A549 (cell line): ENCODE measurements around the gene PSRC1. TPM values are rescaled to one million over a fixed set of nuclear protein-coding genes. Genes with fewer than 3 reads are reported as not detected.

Experiments used
- ATAC-seq, 2 experiments: fragments of 200-7000 bp in 1 of 2; fragments of >200 bp in 1 of 2; cut with Nextera tagmentation in 1 of 2; cut with Tn5 transposase in 1 of 2; 3 replicates each; pipeline versions ENCODE4 v1.8.0 to v1.9.1; 2018 to 2020; ENCODE audit warnings: mild to moderate bottlenecking in 1 of 2, moderate library complexity in 1 of 2
- CTCF ChIA-PET: fragments of 300-600 bp; sonication (Branson Sonifier 250); formaldehyde crosslinking; extraction: SDS; loops from one replicate; lab custom pipeline; 2021; ENCODE audit warnings: antibody characterized with exemption, inconsistent platforms; lab: Yijun Ruan, JAX
- POLR2A ChIA-PET: fragments of 350-600 bp; formaldehyde crosslinking; extraction: SDS; loops from one replicate; lab custom pipeline; 2021; ENCODE audit warnings: antibody characterized with exemption, inconsistent platforms; lab: Yijun Ruan, JAX
- DNase-seq, 2 experiments: peaks; one replicate each; pipeline versions ENCODE4 v3.0.0 to v3.0.0-alpha.2; 2011 to 2016; ENCODE audit warnings: low read depth in 1 of 2, low spot score in 1 of 2
- FAIRE-seq: peaks from 2 replicates; lab custom pipeline; 2011; peaks lifted over from hg19 to GRCh38; lab: Jason Lieb, UNC
- H3K27ac ChIP-seq, 2 experiments: fragments of >200 bp; sonication (Bioruptor Twin); formaldehyde crosslinking; 3 replicates each; pipeline ENCODE4 v1.5.1; 2016 to 2017
- H3K4me1 ChIP-seq: fragments of >200 bp; sonication (Bioruptor Twin); formaldehyde crosslinking; 3 replicates; pipeline ENCODE4 v1.6.1; 2016
- H3K4me2 ChIP-seq: fragments of >200 bp; sonication (Bioruptor Twin); formaldehyde crosslinking; 3 replicates; pipeline ENCODE4 v1.6.1; 2016
- H3K4me3 ChIP-seq: fragments of >200 bp; sonication (Bioruptor Twin); formaldehyde crosslinking; 3 replicates; pipeline ENCODE4 v1.5.1; 2016
- H3K9me3 ChIP-seq: fragments of >200 bp; sonication (Bioruptor Twin); formaldehyde crosslinking; 3 replicates; pipeline ENCODE4 v1.6.1; 2016
- BCL3 ChIP-seq: fragments of >200 bp; sonication (Bioruptor Twin); formaldehyde crosslinking; IDR thresholded peaks from 3 replicates; pipeline ENCODE4 v1.6.1; 2016
- CBX8 ChIP-seq: fragments of 200-600 bp; sonication (generic); IDR thresholded peaks from 2 replicates; pipeline ENCODE4 v1.6.1; 2016
- CHD4 ChIP-seq: fragments of 200-600 bp; sonication (generic); IDR thresholded peaks from 2 replicates; pipeline ENCODE4 v1.6.1; 2016; ENCODE audit warnings: antibody characterized with exemption, mild to moderate bottlenecking, borderline replicate concordance
- EHMT2 ChIP-seq: fragments of 200-600 bp; sonication (generic); IDR thresholded peaks from 2 replicates; pipeline ENCODE4 v1.6.1; 2016; ENCODE audit warnings: antibody characterized with exemption, low read depth, mild to moderate bottlenecking, moderate library complexity
- ELK1 ChIP-seq: fragments of 150-350 bp; IDR thresholded peaks from 2 replicates; pipeline ENCODE4 v1.6.1; 2014; ENCODE audit warnings: low read depth, mild to moderate bottlenecking, low read length
- FOSB ChIP-seq: fragments of 250-450 bp; sonication (Bioruptor Pico); IDR thresholded peaks from 2 replicates; pipeline ENCODE4 v1.5.0; 2020; ENCODE audit warnings: mild to moderate bottlenecking, moderate library complexity
- HEYL ChIP-seq: fragments of 250-450 bp; sonication (Bioruptor Pico); IDR thresholded peaks from 2 replicates; pipeline ENCODE4 v1.8.0; 2021; ENCODE audit warnings: mild to moderate bottlenecking, moderate library complexity
- HOXB13 ChIP-seq: fragments of 250-450 bp; sonication (Bioruptor Pico); IDR thresholded peaks from 2 replicates; pipeline ENCODE4 v1.5.0; 2020; ENCODE audit warnings: low read depth, mild to moderate bottlenecking, moderate library complexity
- JUN ChIP-seq, 2 experiments: fragments of >200 bp; sonication (Bioruptor Twin); formaldehyde crosslinking; IDR thresholded peaks; 2 replicates in 1 of 2; 3 replicates in 1 of 2; pipeline ENCODE4 v1.6.1; 2016 to 2017
- JUNB ChIP-seq: fragments of >200 bp; sonication (Bioruptor Twin); formaldehyde crosslinking; IDR thresholded peaks from 2 replicates; pipeline ENCODE4 v1.6.1; 2016
- KDM1A ChIP-seq: fragments of 200-600 bp; sonication (generic); IDR thresholded peaks from 2 replicates; pipeline ENCODE4 v1.6.1; 2016; ENCODE audit warnings: low read depth, mild to moderate bottlenecking
- KDM5A ChIP-seq: fragments of 200-600 bp; sonication (generic); IDR thresholded peaks from 2 replicates; pipeline ENCODE4 v1.6.1; 2016; ENCODE audit warnings: antibody characterized with exemption, mild to moderate bottlenecking
- MYC ChIP-seq: IDR thresholded peaks from 2 replicates; pipeline ENCODE4 v1.6.1; 2012; ENCODE audit warnings: mild to moderate bottlenecking, inconsistent platforms, low read length, improper control_type of control experiment, borderline replicate concordance
- NFE2L2 ChIP-seq: fragments of 150-350 bp; conservative IDR thresholded peaks from 2 replicates; pipeline ENCODE4 v1.6.1; 2014; ENCODE audit warnings: low read length
- NR3C1 ChIP-seq: fragments of >200 bp; sonication (Bioruptor Twin); formaldehyde crosslinking; IDR thresholded peaks from 3 replicates; pipeline ENCODE4 v1.6.1; 2017
- POLR2AphosphoS2 ChIP-seq: conservative IDR thresholded peaks from 2 replicates; pipeline ENCODE4 v1.6.1; 2012; ENCODE audit warnings: low read length, improper control_type of control experiment, inconsistent platforms
- RAD21 ChIP-seq, 2 experiments: fragments of >200 bp in 1 of 2; sonication (Bioruptor Twin) in 1 of 2; formaldehyde crosslinking in 1 of 2; IDR thresholded peaks in 1 of 2; conservative IDR thresholded peaks in 1 of 2; 2 replicates in 1 of 2; 3 replicates in 1 of 2; pipeline ENCODE4 v1.6.1; 2012 to 2018; ENCODE audit warnings: inconsistent platforms in 1 of 2
- RFX5 ChIP-seq: fragments of 450-650 bp; IDR thresholded peaks from 2 replicates; pipeline ENCODE4 v1.7.1; 2014; ENCODE audit warnings: antibody characterized with exemption, mild to moderate bottlenecking, moderate library complexity
- SMC3 ChIP-seq: fragments of >200 bp; sonication (Bioruptor Twin); formaldehyde crosslinking; IDR thresholded peaks from 3 replicates; pipeline ENCODE4 v1.6.1; 2018; ENCODE audit warnings: inconsistent platforms
- ZC3H11A ChIP-seq: fragments of 450-650 bp; IDR thresholded peaks from 2 replicates; pipeline ENCODE4 v1.6.1; 2014; ENCODE audit warnings: antibody characterized with exemption, mild to moderate bottlenecking
- ZSCAN20 ChIP-seq: fragments of 250-450 bp; sonication (Bioruptor Pico); IDR thresholded peaks from 2 replicates; pipeline ENCODE4 v1.8.0; 2022; ENCODE audit warnings: mild to moderate bottlenecking, moderate library complexity
- WGBS: methylation state at CpG from one replicate; pipeline ENCODE4 v1.1.6; 2017; ENCODE audit errors: missing lambda C conversion rate; 5-methylcytosine and 5-hydroxymethylcytosine counted together
- polyA plus RNA-seq, 4 experiments: library from polyadenylated mRNA; depleted of rRNA in 3 of 4; stranded (reverse); fragments of >200 nt; fragmentation: RNase III in 1 of 4; extraction: RNeasy Plus Mini Kit Qiagen cat#74134 plus additional on column Dnase treatment in 1 of 4; gene quantifications; 2 replicates in 3 of 4; 3 replicates in 1 of 4; pipeline ENCODE4 v1.2.3, GENCODE V29; 2011 to 2017
- TF ChIP-seq, protein P1 (sequence below): IDR thresholded peaks from 2 replicates; pipeline ENCODE4 v1.6.1; 2012
- TF ChIP-seq, protein P2 (sequence below): IDR thresholded peaks from 2 replicates; pipeline ENCODE4 v1.6.1; 2012
- TF ChIP-seq, protein P3 (sequence below): fragments of 250-450 bp; sonication (Bioruptor Pico); IDR thresholded peaks from 2 replicates; pipeline ENCODE4 v1.5.0; 2021; ENCODE audit warnings: mild to moderate bottlenecking, moderate library complexity, borderline replicate concordance
- TF ChIP-seq, protein P4 (sequence below): fragments of 200-600 bp; sonication (generic); IDR thresholded peaks from 2 replicates; pipeline ENCODE4 v1.6.1; 2016; ENCODE audit warnings: antibody characterized with exemption, mild to moderate bottlenecking, moderate library complexity

Gene PSRC1
- polyA plus RNA-seq, 2 of the 4 experiments (the other 2 are of a cell fraction): 15.3 to 21.5 TPM

- TF ChIP-seq RAD21 (conservative IDR thresholded peaks at IDR 0.05 in 1 of 2, IDR thresholded peaks at IDR 0.05 in 1 of 2): no peak
- TF ChIP-seq FOSB (CRISPR knock-in tag): no peak
- no peak for TF ChIP-seq KDM1A
- TF ChIP-seq JUN (IDR thresholded peaks at IDR 0.05): no peak
- TF ChIP-seq CHD4: no peak
- TF ChIP-seq EHMT2: no peak
- TF ChIP-seq, protein P1, sequence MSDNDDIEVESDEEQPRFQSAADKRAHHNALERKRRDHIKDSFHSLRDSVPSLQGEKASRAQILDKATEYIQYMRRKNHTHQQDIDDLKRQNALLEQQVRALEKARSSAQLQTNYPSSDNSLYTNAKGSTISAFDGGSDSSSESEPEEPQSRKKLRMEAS: no peak
- TF ChIP-seq JUNB: no peak
Observed at GRCh38 chr1:109272831-109273547, 10.0 kb downstream of the PSRC1 start (continued).

GRCh38 chr1:109272021-109272799, 10.7 kb downstream of the PSRC1 start:
- Histone ChIP-seq H3K4me3 (no peak overlapping the region), H3K9me3 (no peaks in the 10 kb centered on the region), H3K4me1 (peaks cover 45% of the 10 kb centered on the region), H3K27ac (peak overlapping the region; percentile 95 to 99), H3K4me2 (no peak overlapping the region)
- ATAC-seq: no peak
- CTCF ChIA-PET: interaction anchor here (0.6 to 1.7 kb wide), 2 partner anchors 126 to 239 kb away, joined by 3 to 9 read pairs; partner anchors contain the start of gene SORT1
- DNase-seq: no peak
- no peak for TF ChIP-seq KDM5A
- TF ChIP-seq ZSCAN20: no peak
- TF ChIP-seq RFX5: no peak
- no peak for TF ChIP-seq CHD4
- POLR2A ChIA-PET: no interaction called here
- FAIRE-seq: no peak
- WGBS: 85% methylated on average over 7 of the region's 13 CpGs

- POLR2A ChIA-PET: no interaction called here
- no peak overlapping the region for H3K4me3 ChIP-seq
- peak overlapping the region in 1 of 2 experiments; percentile 99; a peak in 2 of 6 replicates for H3K27ac ChIP-seq
- no peaks in the 10 kb centered on the region for H3K9me3 ChIP-seq
- no peak for ATAC-seq
- no peak for DNase-seq
- peaks cover 37% of the 10 kb centered on the region for H3K4me1 ChIP-seq
- 60% methylated on average over 1 of the region's 6 CpGs for WGBS
- CTCF ChIA-PET: no interaction called here
- no peak for FAIRE-seq
- H3K4me2 ChIP-seq: no peak overlapping the region
- TF ChIP-seq NR3C1: no peak
- no peak for TF ChIP-seq ZC3H11A
- TF ChIP-seq KDM5A: no peak
- TF ChIP-seq RFX5: no peak
- TF ChIP-seq, protein P2, sequence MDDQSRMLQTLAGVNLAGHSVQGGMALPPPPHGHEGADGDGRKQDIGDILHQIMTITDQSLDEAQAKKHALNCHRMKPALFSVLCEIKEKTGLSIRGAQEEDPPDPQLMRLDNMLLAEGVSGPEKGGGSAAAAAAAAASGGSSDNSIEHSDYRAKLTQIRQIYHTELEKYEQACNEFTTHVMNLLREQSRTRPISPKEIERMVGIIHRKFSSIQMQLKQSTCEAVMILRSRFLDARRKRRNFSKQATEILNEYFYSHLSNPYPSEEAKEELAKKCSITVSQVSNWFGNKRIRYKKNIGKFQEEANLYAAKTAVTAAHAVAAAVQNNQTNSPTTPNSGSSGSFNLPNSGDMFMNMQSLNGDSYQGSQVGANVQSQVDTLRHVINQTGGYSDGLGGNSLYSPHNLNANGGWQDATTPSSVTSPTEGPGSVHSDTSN: no peak
- TF ChIP-seq BCL3: no peak
- no peak for TF ChIP-seq HOXB13 (CRISPR knock-in tag)
- no peak for TF ChIP-seq POLR2AphosphoS2
- TF ChIP-seq HEYL (CRISPR knock-in tag): no peak
- TF ChIP-seq, protein P3, sequence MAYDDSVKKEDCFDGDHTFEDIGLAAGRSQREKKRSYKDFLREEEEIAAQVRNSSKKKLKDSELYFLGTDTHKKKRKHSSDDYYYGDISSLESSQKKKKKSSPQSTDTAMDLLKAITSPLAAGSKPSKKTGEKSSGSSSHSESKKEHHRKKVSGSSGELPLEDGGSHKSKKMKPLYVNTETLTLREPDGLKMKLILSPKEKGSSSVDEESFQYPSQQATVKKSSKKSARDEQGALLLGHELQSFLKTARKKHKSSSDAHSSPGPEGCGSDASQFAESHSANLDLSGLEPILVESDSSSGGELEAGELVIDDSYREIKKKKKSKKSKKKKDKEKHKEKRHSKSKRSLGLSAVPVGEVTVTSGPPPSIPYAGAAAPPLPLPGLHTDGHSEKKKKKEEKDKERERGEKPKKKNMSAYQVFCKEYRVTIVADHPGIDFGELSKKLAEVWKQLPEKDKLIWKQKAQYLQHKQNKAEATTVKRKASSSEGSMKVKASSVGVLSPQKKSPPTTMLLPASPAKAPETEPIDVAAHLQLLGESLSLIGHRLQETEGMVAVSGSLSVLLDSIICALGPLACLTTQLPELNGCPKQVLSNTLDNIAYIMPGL: no peak
- TF ChIP-seq SMC3: no peak
- TF ChIP-seq NFE2L2: no peak
- TF ChIP-seq ELK1: no peak
- TF ChIP-seq, protein P4, sequence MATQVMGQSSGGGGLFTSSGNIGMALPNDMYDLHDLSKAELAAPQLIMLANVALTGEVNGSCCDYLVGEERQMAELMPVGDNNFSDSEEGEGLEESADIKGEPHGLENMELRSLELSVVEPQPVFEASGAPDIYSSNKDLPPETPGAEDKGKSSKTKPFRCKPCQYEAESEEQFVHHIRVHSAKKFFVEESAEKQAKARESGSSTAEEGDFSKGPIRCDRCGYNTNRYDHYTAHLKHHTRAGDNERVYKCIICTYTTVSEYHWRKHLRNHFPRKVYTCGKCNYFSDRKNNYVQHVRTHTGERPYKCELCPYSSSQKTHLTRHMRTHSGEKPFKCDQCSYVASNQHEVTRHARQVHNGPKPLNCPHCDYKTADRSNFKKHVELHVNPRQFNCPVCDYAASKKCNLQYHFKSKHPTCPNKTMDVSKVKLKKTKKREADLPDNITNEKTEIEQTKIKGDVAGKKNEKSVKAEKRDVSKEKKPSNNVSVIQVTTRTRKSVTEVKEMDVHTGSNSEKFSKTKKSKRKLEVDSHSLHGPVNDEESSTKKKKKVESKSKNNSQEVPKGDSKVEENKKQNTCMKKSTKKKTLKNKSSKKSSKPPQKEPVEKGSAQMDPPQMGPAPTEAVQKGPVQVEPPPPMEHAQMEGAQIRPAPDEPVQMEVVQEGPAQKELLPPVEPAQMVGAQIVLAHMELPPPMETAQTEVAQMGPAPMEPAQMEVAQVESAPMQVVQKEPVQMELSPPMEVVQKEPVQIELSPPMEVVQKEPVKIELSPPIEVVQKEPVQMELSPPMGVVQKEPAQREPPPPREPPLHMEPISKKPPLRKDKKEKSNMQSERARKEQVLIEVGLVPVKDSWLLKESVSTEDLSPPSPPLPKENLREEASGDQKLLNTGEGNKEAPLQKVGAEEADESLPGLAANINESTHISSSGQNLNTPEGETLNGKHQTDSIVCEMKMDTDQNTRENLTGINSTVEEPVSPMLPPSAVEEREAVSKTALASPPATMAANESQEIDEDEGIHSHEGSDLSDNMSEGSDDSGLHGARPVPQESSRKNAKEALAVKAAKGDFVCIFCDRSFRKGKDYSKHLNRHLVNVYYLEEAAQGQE: no peak
- TF ChIP-seq ZSCAN20: no peak
- TF ChIP-seq MYC: no peak
- TF ChIP-seq CBX8: no peak
Observed at GRCh38 chr1:109271458-109271857, 11.5 kb downstream of the PSRC1 start.
